ENCODE data around the gene PROM2. TPM values are rescaled to one million over a fixed set of nuclear protein-coding genes. Genes with fewer than 3 reads are reported as not detected.

PROM2 gene
- 10 to 100 TPM; 16.7 to 24.3 (median 22.0) TPM for total RNA-seq

- Histone ChIP-seq H3K9me3 (no peaks in the 10 kb centered on the region), H3K36me3 (no peaks in the 10 kb centered on the region), H3K27me3 (no peaks in the 10 kb centered on the region), H3K4me1 (peaks cover 39 to 44% of the 10 kb centered on the region in 2 donors), H3K4me3 (replicated peaks in 1 of 3) (peak within 1 kb of the TSS in 1 of 3 donors; percentile 17), H3K27ac (peak within 1 kb of the TSS; percentile 67 to 83 (median 77))
- WGBS, 2 donors, result 44 to 59% methylated on average over 4 to 15 of the region's 17 CpGs
- peak; percentile 35 to 82 for TF ChIP-seq POLR2A (IDR thresholded peaks at IDR 0.05)
- TF ChIP-seq CTCF (IDR thresholded peaks at IDR 0.05), result peak in 1 of 6 experiments; percentile 36
- DNase-seq, result peak; percentile 94 to 96
- intact Hi-C loops (cut with DNase I), result no loop called here
Measured at GRCh38 chr2:95274291-95275150, at the start of gene PROM2. Gene PROM2, plus strand, starts transcription at chr2:95274449. Its CDS starts 137 bp downstream, at chr2:95274586.

- Histone ChIP-seq H3K27me3 (no peaks in the 10 kb centered on the region), H3K4me3 (replicated peaks in 1 of 3) (no peak overlapping the region), H3K36me3 (no peaks in the 10 kb centered on the region), H3K4me1 (no peaks in the 10 kb centered on the region), H3K9me3 (no peaks in the 10 kb centered on the region), H3K27ac (no peak overlapping the region)
- DNase-seq, result no peak
- TF ChIP-seq POLR2A (IDR thresholded peaks at IDR 0.05), result no peak
- no peak for TF ChIP-seq CTCF (IDR thresholded peaks at IDR 0.05)
- intact Hi-C loops (cut with DNase I), result no loop called here
Measured at GRCh38 chr2:95225658-95226057, 48.6 kb upstream of the PROM2 start.

- Histone ChIP-seq H3K9me3 (no peaks in the 10 kb centered on the region), H3K36me3 (no peaks in the 10 kb centered on the region), H3K4me3 (replicated peaks in 1 of 3) (no peak overlapping the region), H3K27me3 (no peaks in the 10 kb centered on the region), H3K27ac (peak overlapping the region; percentile 54 to 67 (median 56)), H3K4me1 (peaks cover 10 to 30% of the 10 kb centered on the region in 2 donors)
- DNase-seq, result peak; percentile 86 to 91
- 53 to 57% methylated on average over 3 of the region's 3 CpGs for WGBS, 2 donors
- TF ChIP-seq POLR2A (IDR thresholded peaks at IDR 0.05) (no peak), CTCF (IDR thresholded peaks at IDR 0.05) (peak; percentile 56 to 96 (median 84))
- intact Hi-C loops (cut with DNase I), result loop anchor here (5.0 kb wide), 1 partner anchor 86 kb away; no protein-coding TSS in a partner anchor
Measured at GRCh38 chr2:95231723-95232122, 42.5 kb upstream of the PROM2 start.

- Histone ChIP-seq H3K4me1 (peaks cover 10 to 30% of the 10 kb centered on the region in 2 donors), H3K4me3 (replicated peaks in 1 of 3) (no peak overlapping the region), H3K9me3 (no peaks in the 10 kb centered on the region), H3K27me3 (no peaks in the 10 kb centered on the region), H3K27ac (peak overlapping the region; percentile 54 to 67 (median 56)), H3K36me3 (no peaks in the 10 kb centered on the region)
- peak; percentile 73 to 81 for DNase-seq
- TF ChIP-seq CTCF (IDR thresholded peaks at IDR 0.05), result no peak
- intact Hi-C loops (cut with DNase I), result loop anchor here (5.0 kb wide), 1 partner anchor 85 kb away; no protein-coding TSS in a partner anchor
- 36 to 63% methylated on average over 1 of the region's 1 CpG for WGBS, 2 donors
Measured at GRCh38 chr2:95232232-95232631, 42.0 kb upstream of the PROM2 start.

- H3K9me3 ChIP-seq, result no peaks in the 10 kb centered on the region
- DNase-seq, result peak; percentile 64 to 79
- peak overlapping the region; percentile 6 to 68 (median 56) for H3K27ac ChIP-seq
- no peaks in the 10 kb centered on the region for H3K36me3 ChIP-seq
- 24 to 40% methylated on average over 5 of the region's 5 CpGs for WGBS, 2 donors
- TF ChIP-seq POLR2A (IDR thresholded peaks at IDR 0.05) (peak in 1 of 2 donors; percentile 68), CTCF (IDR thresholded peaks at IDR 0.05) (no peak)
- H3K4me1 ChIP-seq, result peaks cover 10 to 30% of the 10 kb centered on the region in 2 donors
- H3K27me3 ChIP-seq, result no peaks in the 10 kb centered on the region
- H3K4me3 ChIP-seq (replicated peaks in 1 of 3), result no peak overlapping the region
- intact Hi-C loops (cut with DNase I), result loop anchor here (5.0 kb wide), 1 partner anchor 83 kb away; no protein-coding TSS in a partner anchor
Measured at GRCh38 chr2:95234286-95234785, 39.9 kb upstream of the PROM2 start.
